ENCODE data around the gene SYT6.

Gene SYT6, protein sequence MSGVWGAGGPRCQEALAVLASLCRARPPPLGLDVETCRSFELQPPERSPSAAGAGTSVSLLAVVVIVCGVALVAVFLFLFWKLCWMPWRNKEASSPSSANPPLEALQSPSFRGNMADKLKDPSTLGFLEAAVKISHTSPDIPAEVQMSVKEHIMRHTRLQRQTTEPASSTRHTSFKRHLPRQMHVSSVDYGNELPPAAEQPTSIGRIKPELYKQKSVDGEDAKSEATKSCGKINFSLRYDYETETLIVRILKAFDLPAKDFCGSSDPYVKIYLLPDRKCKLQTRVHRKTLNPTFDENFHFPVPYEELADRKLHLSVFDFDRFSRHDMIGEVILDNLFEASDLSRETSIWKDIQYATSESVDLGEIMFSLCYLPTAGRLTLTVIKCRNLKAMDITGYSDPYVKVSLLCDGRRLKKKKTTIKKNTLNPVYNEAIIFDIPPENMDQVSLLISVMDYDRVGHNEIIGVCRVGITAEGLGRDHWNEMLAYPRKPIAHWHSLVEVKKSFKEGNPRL

GRCh38 chr1:114153261-114154145 lies at the start of gene SYT6:
Gene SYT6 (minus strand): TSS chr1:114153869. CDS start chr1:114153772, 97 bp downstream.
- DNase-seq (ENCODE audit: insufficient read length, low spot score) (no peak), FAIRE-seq (no peak)

GRCh38 chr1:114201486-114201885 lies 47.8 kb upstream of the SYT6 start:
- FAIRE-seq = no peak
- DNase-seq (ENCODE audit: insufficient read length, low spot score) = no peak

DNA sequence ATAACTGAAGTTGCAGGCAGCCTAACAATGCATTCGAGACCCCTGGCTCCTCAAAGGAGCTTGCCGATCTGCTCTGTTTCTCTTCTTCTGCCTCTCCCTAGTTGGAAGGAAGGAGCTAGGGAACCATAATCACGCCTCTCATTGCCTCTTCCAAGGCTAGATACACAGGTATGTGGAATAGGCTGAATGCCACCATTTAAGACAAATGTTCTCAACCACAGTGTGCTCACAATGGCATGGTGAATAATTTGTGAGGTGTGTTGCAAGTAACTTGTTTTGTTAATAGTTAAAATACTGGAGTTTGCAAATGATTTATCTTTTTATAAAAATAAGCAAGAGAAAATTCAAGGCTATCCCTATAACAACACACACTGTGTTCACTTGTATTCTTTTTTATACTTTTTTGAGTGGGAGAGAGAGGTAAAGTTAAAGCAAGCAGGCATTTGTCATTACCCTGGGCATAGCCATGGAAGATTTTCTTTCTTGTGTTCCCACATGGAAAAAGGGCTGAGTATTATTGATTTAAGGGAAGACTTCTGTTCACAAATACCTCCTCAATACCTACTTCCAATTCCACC lies 45.4 kb upstream of the SYT6 start:
- DNase-seq (ENCODE audit: insufficient read length, low spot score) (no peak), FAIRE-seq (no peak)

DNA sequence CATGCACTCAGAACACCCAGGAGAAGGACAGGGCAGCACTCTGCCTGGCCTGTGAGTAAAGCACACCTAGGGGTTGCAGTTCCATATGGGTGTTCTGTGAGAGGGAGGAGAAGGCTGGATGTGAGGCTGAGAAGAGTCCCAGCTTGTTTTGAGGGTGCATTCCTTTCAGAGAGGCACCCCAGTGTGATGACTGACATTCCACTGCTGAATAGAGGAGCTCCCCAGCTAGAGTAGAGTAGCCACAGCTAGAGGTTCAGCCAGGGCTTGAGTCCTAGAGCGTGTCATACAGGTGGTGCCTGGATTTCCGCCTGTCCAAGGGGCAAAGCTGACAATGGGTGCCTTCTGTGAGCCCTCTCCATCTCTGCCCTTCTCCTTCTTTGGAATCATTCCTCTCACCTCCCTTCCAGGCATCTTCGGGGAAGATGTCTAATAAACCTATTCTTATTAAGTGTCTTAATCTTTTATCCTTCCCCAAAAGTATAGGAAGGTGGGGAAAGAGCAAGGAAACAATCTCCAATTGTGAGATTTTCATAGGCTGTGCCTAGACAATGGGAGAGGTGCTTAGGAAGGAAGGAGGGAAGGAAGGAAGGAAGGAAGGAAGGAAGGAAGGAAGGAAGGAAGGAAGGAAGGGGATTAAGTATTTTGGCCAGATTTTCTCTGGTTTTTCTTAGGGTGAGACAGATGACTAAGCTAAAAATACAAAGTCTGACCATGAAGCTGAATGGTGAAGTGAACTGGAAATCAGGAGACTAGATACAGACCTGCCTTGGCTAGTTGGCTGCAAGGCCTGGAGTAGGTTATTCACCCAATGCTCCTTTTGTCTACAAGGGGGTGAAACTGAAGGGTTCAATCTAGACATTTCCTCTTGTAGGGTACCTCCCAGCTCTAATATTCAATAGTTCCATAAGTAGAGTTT lies 43.6 kb upstream of the SYT6 start:
- FAIRE-seq = no peak
- DNase-seq (ENCODE audit: insufficient read length, low spot score) = no peak

DNA sequence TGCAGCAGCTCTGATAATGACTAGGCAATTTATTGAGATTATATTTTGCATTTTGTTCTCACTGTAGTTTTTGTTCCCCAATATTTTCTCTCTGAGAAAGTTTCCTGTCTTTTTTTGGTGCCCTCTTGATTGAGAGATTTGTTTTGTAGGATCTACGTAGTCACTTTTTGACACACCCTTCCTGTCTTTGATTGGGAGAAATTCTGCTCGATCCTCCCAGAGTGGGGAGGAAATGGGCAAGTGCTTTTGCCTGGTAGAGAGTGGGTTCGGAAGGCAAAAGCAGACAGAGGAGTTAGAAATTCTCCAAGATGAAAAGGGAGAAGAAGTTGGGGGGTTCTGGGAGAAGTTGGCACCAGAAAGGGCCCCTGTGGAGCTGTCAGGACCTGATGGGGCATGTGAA lies 42.1 kb upstream of the SYT6 start:
- no peak for FAIRE-seq
- no peak for DNase-seq (ENCODE audit: insufficient read length, low spot score)

GRCh38 chr1:114192328-114192727 lies 38.7 kb upstream of the SYT6 start:
- FAIRE-seq = no peak

DNA sequence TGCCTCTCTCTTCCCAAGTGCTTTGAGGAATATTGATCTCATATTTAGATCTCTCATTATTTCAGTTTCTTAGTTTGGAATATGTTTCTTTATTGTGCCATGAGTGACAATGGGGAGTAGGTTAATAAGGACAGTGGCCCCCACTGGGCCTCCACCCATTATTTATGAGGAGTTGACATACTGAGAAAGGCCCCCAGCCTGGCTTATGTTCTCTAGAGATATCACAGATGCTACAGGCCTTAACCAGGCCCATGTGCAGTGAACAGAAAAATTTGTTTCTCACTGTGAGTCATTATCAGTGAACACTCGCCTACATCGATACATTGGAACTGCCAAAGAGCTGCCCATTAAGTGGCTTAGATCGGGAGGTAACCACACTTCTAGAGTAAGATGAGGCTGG lies 35.7 kb upstream of the SYT6 start:
- FAIRE-seq = no peak
- DNase-seq (ENCODE audit: insufficient read length, low spot score) = no peak

More at GRCh38 chr1:114192328-114192727, 38.7 kb upstream of the SYT6 start:
- no peak for DNase-seq (ENCODE audit: insufficient read length, low spot score)

DNA sequence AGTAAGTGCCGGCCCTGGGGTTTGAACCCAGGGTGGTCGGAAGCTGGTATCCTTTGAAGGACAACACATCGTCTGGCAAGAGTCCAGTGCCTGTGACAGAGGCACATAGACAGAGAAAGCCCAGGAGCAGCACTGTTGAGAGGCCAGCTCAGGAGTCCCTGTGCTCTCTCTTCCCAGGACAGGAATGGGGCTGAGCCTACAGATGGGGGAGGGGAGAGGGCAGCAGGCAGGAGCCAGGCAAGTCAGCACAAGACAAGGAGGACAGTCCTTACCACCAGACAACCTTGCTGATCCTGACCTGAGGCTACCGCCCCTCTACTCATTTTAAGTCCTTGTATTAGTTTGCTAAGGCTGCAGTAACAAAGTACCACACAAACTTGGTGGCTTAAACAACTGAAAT lies 27.7 kb upstream of the SYT6 start:
- no peak for FAIRE-seq
- no peak for DNase-seq (ENCODE audit: insufficient read length, low spot score)

- FAIRE-seq = no peak
- no peak for DNase-seq (ENCODE audit: insufficient read length, low spot score)
Measured at GRCh38 chr1:114180742-114181141, 27.1 kb upstream of the SYT6 start.

DNA sequence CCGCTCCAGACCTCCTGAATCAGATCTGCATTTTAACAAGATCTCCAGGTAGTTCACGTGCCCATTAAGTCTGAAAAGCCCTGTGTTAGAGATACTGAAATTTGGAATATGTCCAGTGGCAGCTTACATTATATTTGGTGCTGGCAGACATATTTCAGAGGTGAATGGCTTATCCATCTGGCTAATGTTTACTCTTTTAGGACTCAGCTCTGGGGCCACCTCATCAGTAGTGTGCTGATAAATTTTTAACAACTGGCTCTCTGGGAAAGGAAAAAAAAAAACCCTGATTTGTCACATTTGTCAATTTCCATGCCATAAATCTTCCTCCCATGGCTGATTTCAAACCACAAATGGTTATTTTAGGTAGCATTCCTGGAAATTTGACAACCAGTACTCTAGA lies 25.3 kb upstream of the SYT6 start:
- DNase-seq (ENCODE audit: insufficient read length, low spot score) (no peak), FAIRE-seq (no peak)

- DNase-seq (ENCODE audit: insufficient read length, low spot score) (no peak), FAIRE-seq (no peak)
Measured at GRCh38 chr1:114177282-114177681, 23.6 kb upstream of the SYT6 start.

DNA sequence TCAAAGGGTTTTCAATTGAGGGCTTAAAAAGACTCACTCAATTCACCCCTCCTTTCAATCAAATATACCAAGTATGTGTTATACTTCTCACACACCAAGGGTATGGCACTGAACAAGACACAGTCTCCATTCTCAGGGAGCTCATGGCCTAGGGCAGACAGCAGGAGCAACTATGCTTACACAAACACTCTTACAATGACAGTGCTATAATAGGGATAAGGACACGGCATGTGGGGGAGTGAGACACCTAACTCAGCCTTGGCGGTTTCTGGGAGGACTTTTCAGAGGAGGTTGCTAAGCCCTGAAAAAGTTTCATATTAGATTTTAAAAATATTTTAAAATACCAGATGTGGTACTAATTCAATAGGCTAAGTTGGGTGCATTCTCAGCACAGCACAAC lies 22.7 kb upstream of the SYT6 start:
- no peak for DNase-seq (ENCODE audit: insufficient read length, low spot score)
- FAIRE-seq = no peak

- DNase-seq (ENCODE audit: insufficient read length, low spot score) (no peak), FAIRE-seq (no peak)
Measured at GRCh38 chr1:114173680-114174079, 20.0 kb upstream of the SYT6 start.

DNA sequence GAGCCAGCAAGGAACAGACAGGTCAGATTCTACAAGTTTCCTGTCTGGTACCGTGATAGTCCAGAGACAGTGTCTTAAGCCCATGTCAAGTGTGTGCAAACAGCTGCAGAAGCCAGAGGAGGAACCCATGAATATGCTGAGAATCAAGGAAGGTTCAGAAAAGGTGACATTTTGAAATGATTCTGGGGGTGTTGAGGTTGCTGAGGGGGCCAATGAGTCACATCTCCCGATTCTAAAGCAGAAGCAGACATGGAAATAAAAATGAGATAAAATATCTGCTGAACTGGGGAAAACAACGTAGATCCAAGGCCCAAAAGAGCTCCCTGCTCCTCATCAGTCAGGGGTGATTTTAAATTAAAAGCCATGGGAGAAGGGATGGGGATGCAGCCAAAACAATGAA lies 15.8 kb upstream of the SYT6 start:
- DNase-seq (ENCODE audit: insufficient read length, low spot score) = no peak
- no peak for FAIRE-seq

- no peak for FAIRE-seq
- DNase-seq (ENCODE audit: insufficient read length, low spot score) = no peak
Measured at GRCh38 chr1:114167226-114167625, 13.6 kb upstream of the SYT6 start.

DNA sequence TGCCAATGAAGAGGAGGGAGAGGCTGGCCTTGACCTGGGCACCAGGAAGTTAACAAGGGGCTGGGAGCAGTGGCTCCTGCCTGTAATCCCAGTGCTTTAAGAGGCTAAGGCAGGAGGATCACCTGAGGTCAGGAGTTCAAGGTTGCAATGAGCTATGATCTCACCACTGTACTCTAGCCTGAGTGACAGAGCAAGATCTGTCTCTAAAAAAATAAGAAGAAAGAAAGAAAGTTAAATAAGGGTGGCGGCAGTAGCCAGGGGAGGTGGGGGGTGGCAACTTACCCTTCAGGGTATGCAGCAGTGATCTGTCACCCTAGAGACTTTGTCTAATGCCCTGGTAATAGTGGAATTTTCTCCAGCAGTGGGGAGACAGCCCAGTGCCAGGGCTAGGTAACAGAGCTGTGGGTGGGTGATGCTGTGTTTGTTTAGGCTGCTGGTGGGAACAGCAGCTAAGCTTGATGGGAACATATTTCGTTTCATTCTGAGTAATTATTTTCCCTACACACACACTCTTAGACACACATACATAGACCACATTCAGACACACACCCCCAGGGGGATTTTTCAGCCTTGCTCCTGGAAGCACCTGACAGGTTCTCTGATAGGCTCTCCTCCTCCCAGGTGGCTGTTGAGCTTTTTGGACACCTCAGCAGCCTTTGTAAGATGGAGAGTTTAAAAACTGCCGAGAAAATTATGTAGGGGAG lies 11.3 kb upstream of the SYT6 start:
- no peak for FAIRE-seq

GRCh38 chr1:114159941-114160340 lies 6.3 kb upstream of the SYT6 start:
- FAIRE-seq (no peak), DNase-seq (ENCODE audit: insufficient read length, low spot score) (no peak)

More for the DNA sequence above, 11.3 kb upstream of the SYT6 start:
- DNase-seq (ENCODE audit: insufficient read length, low spot score) = no peak

- DNase-seq (ENCODE audit: insufficient read length, low spot score) = no peak
- no peak for FAIRE-seq
Measured at GRCh38 chr1:114157275-114157660, 3.6 kb upstream of the SYT6 start.

GRCh38 chr1:114156538-114157274 lies 3.0 kb upstream of the SYT6 start:
- DNase-seq (ENCODE audit: insufficient read length, low spot score) = no peak
- FAIRE-seq = no peak
